Measurements from ENCODE around the gene DDA1.
A peak's percentile ranks its signal among the peaks of the same experiment; 100 is the strongest.
"Not testable (repeated sequence)": the region's sequence is repeated elsewhere in the genome, so short reads cannot be mapped to it uniquely, and the experiment has no call there.

DDA1 gene

GRCh38 chr19:17309198-17309964 lies at the start of gene DDA1:
TSS of gene DDA1 (plus strand) at chr19:17309563. CDS start at chr19:17309655, 92 bp downstream.
- peak; percentile 94 to 100 for DNase-seq

- DNase-seq, result no peak
Observed at GRCh38 chr19:17259934-17260333, 49.4 kb upstream of the DDA1 start.

GRCh38 chr19:17260842-17261325 lies 48.5 kb upstream of the DDA1 start:
- DNase-seq, result peak; percentile 81 to 89

- DNase-seq, result no peak
Observed at GRCh38 chr19:17262557-17262956, 46.8 kb upstream of the DDA1 start.

GRCh38 chr19:17263712-17264640 lies 45.4 kb upstream of the DDA1 start:
- DNase-seq, result no peak

GRCh38 chr19:17264641-17264979 lies 44.8 kb upstream of the DDA1 start, which contains the start of gene USHBP1:
TSS of gene USHBP1 (minus strand) at chr19:17264745. CDS start at chr19:17264299, 446 bp downstream.
- no peak for DNase-seq

- no peak for DNase-seq
Observed at GRCh38 chr19:17266026-17266425, 43.3 kb upstream of the DDA1 start.

GRCh38 chr19:17266589-17266974 lies 42.8 kb upstream of the DDA1 start:
- DNase-seq, result no peak

GRCh38 chr19:17266975-17267788 lies 42.2 kb upstream of the DDA1 start, which contains the start of gene BABAM1:
TSS of gene BABAM1 (plus strand) at chr19:17267443. CDS start at chr19:17268807, 1,364 bp downstream.
- peak; percentile 83 to 95 for DNase-seq

- no peak for DNase-seq
Observed at GRCh38 chr19:17268754-17269153, 40.6 kb upstream of the DDA1 start.

- not testable (repeated sequence) for DNase-seq
Observed at GRCh38 chr19:17274892-17275291, 34.5 kb upstream of the DDA1 start.

GRCh38 chr19:17275441-17276175 lies 33.8 kb upstream of the DDA1 start:
- DNase-seq, result no peak

GRCh38 chr19:17279436-17279835 lies 29.9 kb upstream of the DDA1 start:
- no peak for DNase-seq

- DNase-seq, result peak in 1 of 2 experiments; percentile 48
Observed at GRCh38 chr19:17281391-17282304, 27.7 kb upstream of the DDA1 start, which contains the start of gene ANKLE1. TSS of gene ANKLE1 (plus strand) at chr19:17281901. CDS start at chr19:17281921, 20 bp downstream.

- peak; percentile 69 to 79 for DNase-seq
Observed at GRCh38 chr19:17282488-17283125, 26.8 kb upstream of the DDA1 start.

GRCh38 chr19:17283504-17283996 lies 25.8 kb upstream of the DDA1 start:
- DNase-seq, result no peak

- DNase-seq, result no peak
Observed at GRCh38 chr19:17285415-17286135, 23.8 kb upstream of the DDA1 start.

GRCh38 chr19:17286263-17286662 lies 23.1 kb upstream of the DDA1 start:
- no peak for DNase-seq

- no peak for DNase-seq
Observed at GRCh38 chr19:17286752-17287151, 22.6 kb upstream of the DDA1 start.

All from stimulated activated CD4-positive, alpha-beta T cell treated with anti-CD3 and anti-CD28 coated beads, Interleukin-4, amount 100 ng/mL, for 4 hours (primary cell).